ENCODE data around the gene SLC16A10.

- TF ChIP-seq RNF2 (conservative IDR thresholded peaks at IDR 0.05; ENCODE audit: low read depth) (no peak), CTCF (CRISPR knock-in tag; IDR thresholded peaks at IDR 0.05) (no peak), NCOR1 (IDR thresholded peaks at IDR 0.05; ENCODE audit: borderline replicate concordance, low read length) (no peak), ZNF776 (CRISPR knock-in tag; IDR thresholded peaks at IDR 0.05) (no peak), SIN3A (IDR thresholded peaks at IDR 0.05; ENCODE audit: borderline replicate concordance, low read depth, low read length) (no peak), DPF2 (CRISPR knock-in tag; IDR thresholded peaks at IDR 0.05; ENCODE audit: borderline replicate concordance, low read depth) (no peak), TBP (CRISPR knock-in tag; IDR thresholded peaks at IDR 0.05) (no peak), REST (IDR thresholded peaks at IDR 0.05; ENCODE audit: borderline replicate concordance in 1 of 2, low read depth in 1 of 2, low read length in 2 of 2) (no peak), NFE2 (CRISPR knock-in tag; IDR thresholded peaks at IDR 0.05) (no peak), SAFB2 (CRISPR knock-in tag; IDR thresholded peaks at IDR 0.05; ENCODE audit: borderline replicate concordance, low read depth) (no peak), HOXA7 (CRISPR knock-in tag; IDR thresholded peaks at IDR 0.05) (no peak)
Observed at GRCh38 chr6:111267764-111268333, 180.5 kb downstream of the SLC16A10 start.
